Stomach (tissue), 9 donors: ENCODE results near the gene GPC6. TPM values are rescaled to one million over a fixed set of nuclear protein-coding genes. Genes with fewer than 3 reads are reported as not detected.

Source experiments
- DNase-seq, 2 donors: peaks; one replicate each; pipeline versions ENCODE4 v3.0.0 to v3.0.0-alpha.2; 2013 to 2019
- H3K27ac ChIP-seq, 5 donors: fragments of 200-600 bp in 4 of 5; sonication (generic) in 4 of 5; one replicate each; pipeline ENCODE4 v1.5.1; 2013 to 2019; ENCODE audit warnings: mild to moderate bottlenecking in 1 of 5, moderate library complexity in 1 of 5
- H3K27me3 ChIP-seq, 3 donors: fragments of 200-600 bp; sonication (generic); one replicate each; pipeline ENCODE4 v1.5.1; 2017 to 2019; ENCODE audit warnings: mixed run types in 1 of 3
- H3K36me3 ChIP-seq, 4 donors: fragments of 200-600 bp; sonication (generic); 1 replicate in 3 of 4; 2 replicates in 1 of 4; pipeline ENCODE4 v1.5.1; 2016 to 2019
- H3K4me1 ChIP-seq, 4 donors: fragments of 200-600 bp; sonication (generic); one replicate each; pipeline ENCODE4 v1.5.1; 2016 to 2019
- H3K4me3 ChIP-seq, 4 donors: fragments of 200-600 bp; sonication (generic) in 3 of 4; one replicate each; pipeline ENCODE4 v1.5.1; 2016 to 2019; ENCODE audit warnings: mild to moderate bottlenecking in 1 of 4
- H3K9me3 ChIP-seq, 4 donors: fragments of 200-600 bp; sonication (generic); one replicate each; pipeline ENCODE4 v1.5.1; 2016 to 2019
- EP300 ChIP-seq: sonication (generic); formaldehyde crosslinking; IDR thresholded peaks from one replicate; pipeline ENCODE4 v1.6.1; 2017; ENCODE audit warnings: antibody characterized with exemption
- POLR2A ChIP-seq, 4 donors: fragments of 450-650 bp; IDR thresholded peaks; one replicate each; pipeline ENCODE4 v1.6.1; 2016; ENCODE audit warnings: antibody characterized with exemption in 4 of 4, control low read depth in 2 of 4, mild to moderate bottlenecking in 1 of 4, moderate library complexity in 1 of 4
- POLR2AphosphoS5 ChIP-seq, 3 donors: sonication (generic); formaldehyde crosslinking; IDR thresholded peaks; one replicate each; pipeline ENCODE4 v1.6.1; 2016; ENCODE audit warnings: antibody characterized with exemption in 3 of 3
- WGBS, 5 donors: extraction: QIAGEN DNeasy Blood & Tissue Kit in 3 of 5; methylation state at CpG; one replicate each; pipeline versions ENCODE4 v1.1.5 to v1.1.7; 2013 to 2018; 5-methylcytosine and 5-hydroxymethylcytosine counted together
- intact Hi-C: fragments of 100-400 bp; cut with DNase I; formaldehyde crosslinking; loops from one replicate; pipeline ENCODE4 v1.15.1; 2023; ENCODE audit warnings: low total_unique reads
- polyA plus RNA-seq, 3 donors: library from polyadenylated mRNA; stranded (reverse); fragments of 200-250 nt; gene quantifications; one replicate each; pipeline ENCODE4 v1.2.3, GENCODE V29; 2013
- total RNA-seq, 5 donors: library from RNA; depleted of rRNA; stranded (reverse); fragments of >200 nt; gene quantifications; one replicate each; pipeline versions ENCODE4 v1.1.0 to v1.2.3, GENCODE V29; 2014 to 2016
- TF ChIP-seq, protein P1 (sequence below), 7 experiments: fragments of 450-650 bp in 4 of 7; fragments of 200-600 bp in 3 of 7; sonication (generic) in 3 of 7; IDR thresholded peaks; one replicate each; pipeline ENCODE4 v1.5.1; 2016 to 2019; ENCODE audit warnings: antibody characterized with exemption in 7 of 7, control low read depth in 2 of 7, mild to moderate bottlenecking in 1 of 7
- donor health status: healthy with polysubstance abuse.
- donor health status: Bipolar disorder and iron deficiency.
- donor health status: healthy.

The GPC6 gene
- total and polyA plus RNA-seq, 8 donors = 0.70 to 52.7 (median 5.6) TPM

DNA sequence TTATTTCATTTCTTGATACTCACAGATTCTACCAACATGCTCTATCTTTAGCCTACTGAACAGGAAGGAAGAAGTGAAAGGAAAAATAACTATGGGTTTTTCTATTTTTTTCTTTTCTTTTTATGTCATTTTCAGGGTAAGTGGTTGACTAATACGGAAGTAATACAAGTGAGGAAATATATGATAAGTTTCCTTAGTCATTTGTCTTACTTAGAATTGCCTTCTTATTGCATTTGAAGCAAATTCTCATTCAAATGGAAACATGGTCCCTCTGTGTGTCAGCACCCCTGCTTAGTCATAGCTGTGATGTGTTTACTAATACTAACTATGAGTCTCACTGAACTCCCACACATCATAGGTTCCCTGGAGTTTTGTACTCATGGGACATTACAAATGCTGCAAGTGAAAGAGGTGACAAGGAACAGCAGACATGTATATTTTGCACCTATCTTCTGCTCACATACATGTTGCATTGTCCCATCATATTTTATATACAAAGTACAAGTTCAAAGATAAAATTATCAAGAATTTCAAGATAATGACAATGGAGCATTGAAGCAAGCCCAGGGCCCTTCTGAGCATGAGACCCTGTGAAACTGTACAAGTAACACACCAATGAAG, 1192.8 kb downstream of the GPC6 start:
- DNase-seq = no peak
- no peak overlapping the region for H3K27ac ChIP-seq
- peaks cover 0 to 11% (median 4%) of the 10 kb centered on the region in 4 donors for H3K9me3 ChIP-seq
- H3K4me3 ChIP-seq = no peak overlapping the region
- no peaks in the 10 kb centered on the region for H3K36me3 ChIP-seq
- whole genome bisulfite sequencing, 5 donors = 47 to 76% (median 66%) methylated on average over 1 of the region's 1 CpG
- H3K4me1 ChIP-seq = peaks cover 0 to 14% (median 0%) of the 10 kb centered on the region in 4 donors
- TF ChIP-seq POLR2A (IDR thresholded peaks at IDR 0.05) (no peak), EP300 (no peak), POLR2AphosphoS5 (IDR thresholded peaks at IDR 0.05) (no peak)
- TF ChIP-seq, protein P1, sequence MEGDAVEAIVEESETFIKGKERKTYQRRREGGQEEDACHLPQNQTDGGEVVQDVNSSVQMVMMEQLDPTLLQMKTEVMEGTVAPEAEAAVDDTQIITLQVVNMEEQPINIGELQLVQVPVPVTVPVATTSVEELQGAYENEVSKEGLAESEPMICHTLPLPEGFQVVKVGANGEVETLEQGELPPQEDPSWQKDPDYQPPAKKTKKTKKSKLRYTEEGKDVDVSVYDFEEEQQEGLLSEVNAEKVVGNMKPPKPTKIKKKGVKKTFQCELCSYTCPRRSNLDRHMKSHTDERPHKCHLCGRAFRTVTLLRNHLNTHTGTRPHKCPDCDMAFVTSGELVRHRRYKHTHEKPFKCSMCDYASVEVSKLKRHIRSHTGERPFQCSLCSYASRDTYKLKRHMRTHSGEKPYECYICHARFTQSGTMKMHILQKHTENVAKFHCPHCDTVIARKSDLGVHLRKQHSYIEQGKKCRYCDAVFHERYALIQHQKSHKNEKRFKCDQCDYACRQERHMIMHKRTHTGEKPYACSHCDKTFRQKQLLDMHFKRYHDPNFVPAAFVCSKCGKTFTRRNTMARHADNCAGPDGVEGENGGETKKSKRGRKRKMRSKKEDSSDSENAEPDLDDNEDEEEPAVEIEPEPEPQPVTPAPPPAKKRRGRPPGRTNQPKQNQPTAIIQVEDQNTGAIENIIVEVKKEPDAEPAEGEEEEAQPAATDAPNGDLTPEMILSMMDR (IDR thresholded peaks at IDR 0.05) = no peak
- H3K27me3 ChIP-seq = peaks cover 0 to 8% (median 0%) of the 10 kb centered on the region in 3 donors
- intact Hi-C loops = no loop called here

DNA sequence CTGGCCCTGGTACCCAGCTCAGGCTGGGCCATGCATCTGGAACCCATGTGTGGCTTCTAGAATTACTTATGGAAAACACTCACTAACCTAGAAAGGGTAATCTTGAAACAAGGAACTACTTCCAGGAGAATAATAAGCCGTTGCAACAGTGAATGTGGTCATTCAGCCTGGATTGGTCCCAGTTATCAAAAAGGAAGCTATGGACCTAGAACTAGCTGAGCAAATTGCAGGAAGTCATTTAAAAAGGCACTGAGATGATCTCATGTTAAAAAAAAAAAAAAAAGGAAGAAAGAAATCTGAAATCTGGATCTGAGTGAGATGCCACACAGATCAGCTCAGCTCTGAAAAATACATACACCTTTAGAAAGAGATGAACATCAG, 1193.3 kb downstream of the GPC6 start:
- WGBS, 5 donors = 4 to 65% (median 33%) methylated on average over 1 of the region's 1 CpG
- Histone ChIP-seq H3K27me3 (peaks cover 0 to 5% (median 0%) of the 10 kb centered on the region in 3 donors), H3K27ac (no peak overlapping the region), H3K4me1 (peaks cover 0 to 12% (median 0%) of the 10 kb centered on the region in 4 donors), H3K36me3 (no peaks in the 10 kb centered on the region), H3K4me3 (no peak overlapping the region), H3K9me3 (peaks cover 0 to 11% (median 4%) of the 10 kb centered on the region in 4 donors)
- no peak for TF ChIP-seq EP300
- intact Hi-C loops = no loop called here
- DNase-seq = no peak

DNA sequence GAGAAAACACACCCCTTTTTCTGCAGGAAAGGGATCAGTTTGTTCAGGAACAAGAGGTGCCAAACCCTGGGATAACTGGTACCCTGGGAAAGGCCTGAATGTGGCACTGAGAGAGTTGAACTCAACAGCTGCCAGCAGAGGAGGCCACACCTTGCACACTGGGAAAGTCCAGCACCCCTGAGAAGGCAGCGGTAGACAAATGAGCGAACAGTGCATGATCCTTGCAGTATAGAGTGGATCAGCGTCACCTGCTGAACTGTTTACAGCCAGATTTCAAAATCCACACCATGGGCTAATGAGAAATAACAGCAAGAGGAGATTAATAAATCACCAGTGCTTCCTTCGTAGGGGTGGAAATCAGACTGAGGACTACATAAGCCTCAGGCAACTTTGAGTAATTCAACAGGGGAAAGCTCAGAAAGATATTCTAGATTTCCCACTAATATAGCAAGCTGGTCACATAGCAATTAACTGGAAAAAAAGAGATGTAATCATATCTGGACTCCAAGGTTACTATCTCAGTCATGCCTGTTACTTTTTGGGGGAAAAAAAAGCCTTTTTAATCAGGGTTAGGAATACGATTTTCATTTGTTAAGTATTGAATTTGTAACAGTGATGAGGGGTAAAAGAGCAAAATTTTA, 1200.8 kb downstream of the GPC6 start:
- intact Hi-C loops = no loop called here
- no peaks in the 10 kb centered on the region for H3K4me1 ChIP-seq
- no peak overlapping the region for H3K4me3 ChIP-seq
- TF ChIP-seq EP300 (no peak), POLR2AphosphoS5 (IDR thresholded peaks at IDR 0.05) (no peak), POLR2A (IDR thresholded peaks at IDR 0.05) (no peak)
- TF ChIP-seq, protein P1 (IDR thresholded peaks at IDR 0.05) = no peak
- H3K9me3 ChIP-seq = no peaks in the 10 kb centered on the region
- no peak overlapping the region for H3K27ac ChIP-seq
- H3K36me3 ChIP-seq = no peaks in the 10 kb centered on the region
- peaks cover 0 to 6% (median 0%) of the 10 kb centered on the region in 3 donors for H3K27me3 ChIP-seq
- DNase-seq = peak in 1 of 2 donors; percentile 15
- 52 to 68% (median 61%) methylated on average over 5 of the region's 5 CpGs for WGBS, 5 donors

DNA sequence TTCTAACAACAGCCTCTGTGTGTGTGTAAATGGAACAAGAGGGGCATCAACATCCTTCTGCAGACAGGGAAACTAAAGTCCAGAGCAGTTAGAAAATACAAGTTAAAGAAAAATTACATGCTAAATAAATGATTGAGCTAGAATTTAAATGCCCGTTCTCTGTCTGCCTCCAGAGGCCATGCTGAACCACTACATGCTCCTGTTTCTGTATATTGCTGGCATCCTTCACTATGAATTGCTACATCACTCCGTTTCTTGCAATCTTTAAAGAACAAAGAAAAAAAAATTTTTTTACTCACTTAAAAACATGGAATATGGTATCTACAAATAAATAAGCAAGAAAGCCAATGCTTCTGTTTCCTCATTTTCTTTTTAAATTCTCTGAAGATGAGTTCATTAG, 1205.0 kb downstream of the GPC6 start:
- WGBS, 5 donors = 77 to 90% (median 85%) methylated on average over 2 of the region's 2 CpGs
- Histone ChIP-seq H3K27ac (no peak overlapping the region), H3K36me3 (no peaks in the 10 kb centered on the region), H3K4me1 (peaks cover 0 to 7% (median 0%) of the 10 kb centered on the region in 4 donors), H3K9me3 (no peaks in the 10 kb centered on the region), H3K4me3 (no peak overlapping the region), H3K27me3 (no peaks in the 10 kb centered on the region)
- no peak for DNase-seq
- intact Hi-C loops = loop anchor here (10.0 kb wide), 1 partner anchor 183 kb away; no protein-coding TSS in a partner anchor
- TF ChIP-seq, protein P1 (IDR thresholded peaks at IDR 0.05) = no peak
- TF ChIP-seq POLR2A (IDR thresholded peaks at IDR 0.05) (no peak), POLR2AphosphoS5 (IDR thresholded peaks at IDR 0.05) (no peak), EP300 (no peak)

DNA sequence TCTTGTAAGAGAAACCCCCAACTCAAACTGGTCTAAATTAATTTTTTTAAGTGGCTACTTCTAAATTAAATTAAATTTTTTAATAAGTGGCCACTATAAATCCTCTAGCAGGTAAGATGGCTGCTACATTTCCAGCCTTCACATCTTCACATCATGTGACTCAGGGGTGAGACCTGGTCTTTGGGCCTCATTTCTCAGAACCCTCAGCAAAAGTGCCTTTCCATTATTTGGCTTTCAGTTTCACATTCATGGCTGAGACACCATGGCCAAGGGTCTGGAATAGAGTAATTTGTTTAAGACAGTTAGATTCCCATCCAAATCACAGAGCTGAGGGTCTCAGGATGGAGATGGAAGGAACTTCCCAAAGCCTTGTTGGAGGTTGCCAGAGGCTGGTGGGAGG, 1205.4 kb downstream of the GPC6 start:
- no peak overlapping the region for H3K27ac ChIP-seq
- peaks cover 0 to 7% (median 0%) of the 10 kb centered on the region in 4 donors for H3K4me1 ChIP-seq
- intact Hi-C loops = loop anchor here (10.0 kb wide), 1 partner anchor 183 kb away; no protein-coding TSS in a partner anchor
- H3K27me3 ChIP-seq = no peaks in the 10 kb centered on the region
- no peaks in the 10 kb centered on the region for H3K9me3 ChIP-seq
- no peak for DNase-seq
- TF ChIP-seq POLR2AphosphoS5 (IDR thresholded peaks at IDR 0.05) = no peak
- no peak for TF ChIP-seq EP300
- TF ChIP-seq, protein P1 (IDR thresholded peaks at IDR 0.05) = no peak
- no peak for TF ChIP-seq POLR2A (IDR thresholded peaks at IDR 0.05)
- no peak overlapping the region for H3K4me3 ChIP-seq
- no peaks in the 10 kb centered on the region for H3K36me3 ChIP-seq
